Embryonic facial prominence (tissue), 1 donor: ENCODE measurements around the gene ANKH.
"Not testable (repeated sequence)": the region's sequence is repeated elsewhere in the genome, so short reads cannot be mapped to it uniquely, and the experiment has no call there.

ENCODE experiments used
- DNase-seq: peaks from one replicate; pipeline ENCODE4 v3.0.0-alpha.2; 2016; ENCODE audit errors: extremely low spot score

ANKH gene

DNA sequence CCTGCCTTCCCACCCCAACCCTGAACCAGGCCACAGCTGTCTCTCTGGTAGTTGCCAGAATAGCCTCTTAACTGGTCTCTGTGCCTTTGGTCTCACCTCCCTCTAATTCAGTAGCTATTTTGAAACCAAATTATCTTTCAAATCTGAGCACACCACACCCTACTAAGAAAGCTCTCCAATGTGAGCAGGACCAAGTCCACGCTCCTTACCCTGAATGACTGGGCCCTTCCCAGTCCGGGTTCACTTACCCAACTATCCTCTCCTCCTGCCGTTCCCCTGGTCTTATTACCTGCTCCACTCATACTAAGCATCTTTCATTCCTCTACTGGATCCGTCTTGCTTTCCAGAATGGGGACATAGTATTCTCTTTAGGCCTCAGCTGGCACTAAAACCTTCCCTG, 16.8 kb downstream of the ANKH start:
- no peak for DNase-seq

DNA sequence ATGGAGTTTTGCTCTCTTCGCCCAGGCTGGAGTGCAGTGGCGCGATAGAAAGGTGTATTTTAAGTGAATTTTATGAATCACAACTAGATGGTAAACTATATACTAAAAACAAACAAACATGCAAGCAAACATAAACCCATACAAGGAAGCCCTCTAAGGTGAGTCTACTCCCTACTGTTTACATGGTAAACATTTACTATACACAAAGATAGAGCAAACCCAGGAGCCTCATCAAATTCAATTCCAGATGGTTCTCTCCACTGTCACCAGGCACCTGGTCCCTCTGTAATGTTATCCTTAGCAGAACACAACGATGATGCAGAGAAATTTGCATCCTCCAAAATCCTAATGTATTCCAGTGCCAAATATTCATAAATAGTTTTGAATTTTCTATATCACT, 17.9 kb downstream of the ANKH start:
- no peak for DNase-seq

DNA sequence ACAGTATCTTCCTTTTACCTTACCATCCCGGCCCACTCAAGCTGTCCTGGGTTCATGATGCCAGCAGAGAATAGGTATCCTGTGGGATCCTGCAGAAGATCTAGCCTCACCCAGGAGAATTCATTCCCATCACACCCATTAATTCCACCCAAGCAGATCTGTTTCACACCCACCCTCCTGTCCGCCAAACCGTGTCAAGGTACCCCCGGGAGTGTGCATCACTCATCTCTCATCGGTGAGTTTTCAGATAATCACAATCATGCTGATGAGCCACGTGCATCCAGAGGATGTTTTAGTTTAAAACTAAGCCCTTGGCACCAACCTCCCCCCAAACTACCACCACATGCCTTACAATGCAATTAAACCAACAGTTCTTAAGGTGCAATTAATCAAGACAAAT, 18.8 kb downstream of the ANKH start:
- DNase-seq = no peak

DNA sequence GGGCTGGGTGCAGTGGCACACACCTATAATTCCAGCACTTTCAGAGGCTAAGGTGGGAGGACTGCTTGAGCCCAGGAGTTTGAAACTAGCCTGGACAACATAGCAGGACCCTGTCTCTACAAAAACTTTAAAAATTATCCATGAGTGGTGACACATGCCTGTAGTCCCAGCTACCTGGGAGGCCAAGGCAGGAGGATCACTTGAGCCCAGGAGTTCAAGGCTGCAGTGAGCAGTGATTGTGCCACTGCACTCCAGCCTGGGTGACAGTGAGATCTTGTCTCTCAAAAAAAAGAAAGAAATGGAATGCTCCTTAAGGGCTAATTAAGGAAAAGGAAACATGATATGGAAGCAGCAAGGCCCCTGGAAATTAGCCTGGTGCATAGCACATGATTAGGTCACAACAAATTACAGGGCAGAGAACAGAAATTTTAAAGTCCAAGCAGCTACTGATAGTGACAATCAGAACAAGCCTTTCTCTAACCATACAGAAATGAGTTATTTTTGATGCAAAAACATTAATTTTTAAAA, 19.5 kb downstream of the ANKH start:
- no peak for DNase-seq

DNA sequence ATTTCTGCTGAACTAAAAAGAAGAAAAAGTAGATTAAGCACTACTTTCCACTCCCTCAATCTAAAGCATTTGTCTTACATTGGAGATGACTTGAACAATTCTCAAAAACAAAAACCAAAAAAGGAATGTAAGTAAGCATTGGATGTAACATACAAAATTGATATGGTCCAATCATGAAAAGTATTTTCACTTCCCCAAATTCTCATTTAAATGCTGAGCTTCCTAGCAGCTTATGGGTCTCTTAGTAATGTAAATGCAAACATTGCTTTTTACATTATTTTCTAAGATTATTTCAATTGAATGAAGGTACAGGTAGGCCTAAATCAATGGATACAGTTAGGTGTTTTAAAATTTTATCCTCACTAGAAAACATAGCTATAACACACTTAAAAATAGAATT, 20.0 kb downstream of the ANKH start:
- no peak for DNase-seq

DNA sequence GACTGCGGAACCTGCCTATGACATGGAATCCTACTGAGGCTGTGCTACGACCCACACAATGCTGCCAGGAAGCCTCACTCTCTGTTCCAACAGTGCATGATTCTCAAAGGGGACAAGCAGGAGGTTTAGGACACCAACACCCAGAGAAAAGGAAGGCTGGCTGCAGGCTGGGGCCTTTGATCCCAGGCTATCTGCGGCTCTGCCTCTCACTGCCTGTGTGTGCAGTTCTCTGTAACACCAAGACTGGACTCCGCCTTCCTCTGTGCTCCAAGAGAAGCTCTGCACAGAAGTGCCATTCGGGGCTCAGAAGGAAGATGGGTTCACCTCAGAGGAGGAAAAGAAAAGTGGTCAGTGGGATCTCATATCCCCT, 20.5 kb downstream of the ANKH start:
- no peak for DNase-seq

DNA sequence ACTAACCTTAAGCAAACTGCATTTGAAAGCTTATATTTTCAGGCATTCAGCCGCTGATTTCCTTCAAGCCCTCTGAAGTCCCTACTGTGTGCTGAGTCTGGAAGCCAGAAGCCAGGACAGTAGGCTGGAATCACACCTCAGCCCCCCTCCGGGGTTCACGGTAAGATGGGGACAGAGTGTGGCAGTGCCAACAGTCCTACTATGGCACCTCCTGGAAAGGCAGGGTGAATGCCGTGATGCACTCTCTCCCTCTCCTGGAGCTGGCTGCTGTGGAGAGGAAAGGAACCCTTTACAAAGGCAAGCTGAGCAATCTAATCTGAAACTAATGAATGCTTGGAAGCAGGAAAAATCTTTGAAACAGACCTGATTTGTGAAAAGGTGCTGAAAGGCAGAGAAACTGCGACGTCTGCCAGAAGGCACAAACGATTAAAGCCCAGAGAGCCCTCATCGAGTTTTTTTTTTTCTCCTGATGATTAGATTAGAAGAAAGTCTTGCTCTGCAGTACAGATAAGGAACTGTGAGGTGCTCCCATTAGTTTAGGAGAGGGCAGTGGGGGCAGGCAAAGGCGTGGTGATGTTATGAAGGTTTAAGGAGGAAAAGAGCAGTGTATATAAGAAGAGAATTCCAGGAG, 21.0 kb downstream of the ANKH start:
- DNase-seq = no peak

DNA sequence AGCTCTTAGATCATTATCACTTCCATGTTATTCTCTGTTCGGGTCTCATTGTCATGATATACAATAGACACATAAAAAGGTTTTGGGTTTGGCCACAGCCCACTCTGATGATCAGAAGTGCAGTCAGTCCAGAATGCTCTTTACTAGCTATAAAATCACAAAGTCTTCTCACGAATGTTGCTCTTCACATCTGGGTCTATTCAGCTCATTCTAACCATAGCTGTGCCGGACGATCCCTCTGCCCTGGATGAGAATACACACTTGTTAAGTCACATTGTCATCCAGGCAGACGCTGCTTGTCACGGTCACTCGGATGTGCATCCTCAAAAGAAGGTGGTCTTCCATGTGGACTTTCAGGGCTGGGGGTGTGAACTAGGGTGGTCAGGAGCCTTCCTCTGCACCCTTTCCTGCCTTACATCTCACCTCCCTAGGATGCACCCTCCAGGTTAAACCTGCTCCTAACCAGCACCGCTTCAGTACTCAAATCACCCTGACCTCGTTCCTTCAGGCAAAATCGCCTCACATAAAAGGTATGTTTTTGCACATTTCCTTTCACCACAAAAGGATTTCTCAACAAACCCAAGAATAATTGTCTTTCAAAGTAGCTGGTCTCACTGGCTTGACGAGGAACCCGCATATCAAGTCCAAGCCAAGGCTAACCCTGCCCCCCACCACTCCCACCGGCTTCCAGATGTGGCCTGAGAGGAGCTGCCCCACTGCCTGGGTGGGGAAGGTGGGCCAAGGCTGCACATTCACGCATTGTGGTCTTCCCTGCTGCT, 21.9 kb downstream of the ANKH start:
- DNase-seq = no peak

DNA sequence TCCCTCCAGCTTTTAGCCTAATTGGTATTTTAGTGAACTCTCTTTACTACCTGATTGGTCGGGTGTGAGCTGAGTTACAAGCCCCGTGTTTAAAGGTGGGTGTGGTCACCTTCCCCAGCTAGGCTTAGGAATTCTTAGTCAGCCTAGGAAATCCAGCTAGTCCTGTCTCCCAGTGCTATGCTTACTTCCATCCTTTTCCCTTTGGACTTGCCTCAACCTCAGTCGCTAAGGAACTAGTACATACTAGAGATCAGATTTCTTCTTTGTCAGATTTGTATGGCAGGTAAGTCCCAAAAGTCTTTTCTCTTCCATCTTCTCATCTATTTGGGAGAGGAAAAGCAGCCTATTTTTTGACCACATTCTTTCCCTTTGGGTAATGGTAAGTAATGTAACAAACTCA, 22.6 kb downstream of the ANKH start:
- DNase-seq = not testable (repeated sequence)

DNA sequence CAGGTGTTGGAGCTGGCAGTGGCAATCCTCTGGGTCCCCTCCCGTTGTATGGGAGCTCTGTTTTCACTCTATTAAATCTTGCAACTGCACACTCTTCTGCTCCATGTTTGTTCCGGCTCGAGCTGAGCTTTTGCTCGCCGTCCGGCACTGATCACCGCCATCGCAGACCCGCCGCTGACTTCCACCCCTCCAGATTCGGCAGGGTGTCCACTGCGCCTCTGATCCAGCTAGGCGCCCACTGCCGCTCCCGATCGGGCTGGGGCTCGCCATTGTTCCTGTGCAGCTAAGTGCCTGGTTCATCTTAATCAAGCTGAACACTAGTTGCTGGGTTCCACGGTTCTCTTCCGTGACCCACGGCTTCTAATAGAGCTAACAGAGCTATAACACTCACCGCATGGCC, 23.2 kb downstream of the ANKH start:
- no peak for DNase-seq

DNA sequence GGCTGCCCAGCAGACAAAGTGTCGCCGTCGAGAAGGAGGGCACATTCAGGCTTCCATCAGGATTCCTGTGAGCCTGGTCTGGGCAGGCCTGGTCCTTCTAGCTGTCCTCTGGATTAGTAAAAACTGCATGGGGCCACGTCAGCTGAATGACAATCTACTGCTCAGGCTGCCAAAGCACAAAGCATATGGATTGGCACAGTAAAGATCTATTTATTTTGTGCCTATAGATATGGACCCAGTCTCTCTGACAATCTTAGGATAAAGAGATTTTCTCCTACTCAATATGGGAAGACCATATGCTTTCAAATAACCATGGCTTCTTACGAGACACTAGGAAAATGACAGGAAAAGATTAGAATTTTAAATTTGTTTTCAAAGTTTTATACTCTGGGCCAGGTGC, 24.1 kb downstream of the ANKH start:
- DNase-seq = no peak

DNA sequence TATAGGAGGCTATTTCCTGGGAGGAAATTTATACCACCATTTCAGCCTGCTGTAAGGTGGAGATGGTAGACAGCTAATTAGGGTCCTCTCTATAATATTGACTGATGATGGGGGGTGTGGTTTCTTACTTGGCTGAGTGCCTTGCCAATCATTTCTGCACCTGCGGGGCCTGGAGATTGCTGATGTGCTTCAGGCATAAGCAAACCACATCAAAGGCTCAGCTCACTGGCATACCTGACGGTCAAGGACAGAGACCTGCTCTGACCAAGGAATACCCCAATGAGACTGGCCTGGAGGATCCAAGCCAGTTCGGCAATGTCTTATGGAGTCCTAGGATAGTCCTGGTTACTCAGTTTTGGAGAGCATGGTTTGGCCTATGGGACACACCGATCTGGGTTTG, 29.5 kb downstream of the ANKH start:
- no peak for DNase-seq

DNA sequence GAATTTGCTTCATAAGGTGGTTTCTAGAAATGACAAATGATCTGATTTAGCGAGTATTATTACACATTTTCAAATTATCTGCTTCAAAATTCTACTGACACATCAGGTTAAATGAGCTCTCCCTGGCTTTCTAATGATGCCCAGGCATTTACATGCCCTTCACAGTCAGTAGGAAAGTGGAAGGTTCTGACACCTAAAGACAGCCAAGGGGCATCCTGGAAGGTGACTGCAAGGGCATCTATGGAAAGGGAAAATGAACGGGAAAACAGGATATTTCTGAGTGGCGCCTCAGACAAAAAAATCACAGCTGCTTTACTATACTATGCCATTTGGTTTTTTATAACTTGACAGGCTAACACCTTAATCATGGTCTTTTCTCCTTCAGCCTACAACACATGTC, 31.0 kb downstream of the ANKH start:
- no peak for DNase-seq

DNA sequence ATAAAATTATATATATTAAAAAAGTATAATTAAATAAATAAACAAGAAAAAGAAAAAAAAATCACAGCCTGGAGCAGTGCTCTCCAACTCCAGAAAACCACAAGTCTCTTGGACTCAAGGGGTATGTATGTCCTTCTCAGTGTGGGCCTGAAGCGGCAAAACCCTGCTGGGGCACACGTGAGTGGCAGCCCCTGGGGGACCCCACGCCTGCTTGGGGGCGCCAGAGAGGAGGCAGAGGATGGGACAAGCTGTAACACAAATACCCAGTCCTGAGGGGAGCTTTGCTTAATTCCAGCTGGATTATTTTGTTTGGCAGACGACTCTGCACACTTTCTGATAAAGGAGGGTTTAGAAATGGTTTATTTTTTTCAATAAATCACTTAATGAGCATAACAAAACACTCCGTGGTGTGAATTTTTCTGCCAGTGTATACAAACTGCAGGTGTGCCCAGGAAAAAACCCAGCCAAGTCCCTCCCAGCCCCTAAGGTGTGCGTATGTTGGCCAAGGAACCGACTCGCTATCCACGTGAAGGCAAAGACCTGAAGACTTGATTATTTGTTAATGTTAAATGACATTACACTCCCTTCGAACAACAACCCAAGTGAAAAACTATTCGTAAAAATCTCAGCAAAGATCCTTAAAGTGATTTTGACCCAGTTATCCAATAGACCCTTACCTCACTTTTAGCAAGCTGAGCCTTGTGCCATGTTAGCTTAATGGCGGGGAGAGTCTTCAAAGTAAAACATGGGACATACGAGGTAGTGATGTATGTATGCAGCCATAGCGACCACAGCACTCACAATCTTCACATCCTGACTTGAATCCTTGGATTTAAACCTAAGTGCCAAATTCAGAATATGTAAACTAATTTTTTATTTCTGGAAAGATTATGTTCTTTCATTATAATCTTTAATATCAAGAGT, 32.9 kb downstream of the ANKH start:
- DNase-seq = no peak

DNA sequence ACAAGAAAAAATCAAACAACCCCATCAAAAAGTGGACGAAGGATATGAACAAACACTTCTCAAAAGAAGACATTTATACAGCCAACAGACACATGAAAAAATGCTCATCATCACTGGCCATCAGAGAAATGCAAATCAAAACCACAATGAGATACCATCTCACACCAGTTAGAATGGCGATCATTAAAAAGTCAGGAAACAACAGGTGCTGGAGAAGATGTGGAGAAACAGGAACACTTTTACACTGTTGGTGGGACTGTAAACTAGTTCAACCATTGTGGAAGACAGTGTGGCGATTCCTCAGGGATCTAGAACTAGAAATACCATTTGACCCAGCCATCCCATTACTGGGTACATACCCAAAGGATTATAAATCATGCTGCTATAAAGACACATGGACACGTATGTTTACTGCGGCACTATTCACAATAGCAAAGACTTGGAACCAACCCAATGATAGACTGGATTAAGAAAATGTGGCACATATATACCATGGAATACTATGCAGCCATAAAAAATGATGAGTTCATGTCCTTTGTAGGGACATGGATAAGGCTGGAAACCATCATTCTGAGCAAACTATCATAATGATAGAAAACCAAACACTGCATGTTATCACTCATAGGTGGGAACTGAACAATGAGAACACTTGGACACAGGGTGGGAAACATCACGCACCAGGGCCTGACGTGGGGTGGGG, 34.0 kb downstream of the ANKH start:
- DNase-seq = not testable (repeated sequence)

DNA sequence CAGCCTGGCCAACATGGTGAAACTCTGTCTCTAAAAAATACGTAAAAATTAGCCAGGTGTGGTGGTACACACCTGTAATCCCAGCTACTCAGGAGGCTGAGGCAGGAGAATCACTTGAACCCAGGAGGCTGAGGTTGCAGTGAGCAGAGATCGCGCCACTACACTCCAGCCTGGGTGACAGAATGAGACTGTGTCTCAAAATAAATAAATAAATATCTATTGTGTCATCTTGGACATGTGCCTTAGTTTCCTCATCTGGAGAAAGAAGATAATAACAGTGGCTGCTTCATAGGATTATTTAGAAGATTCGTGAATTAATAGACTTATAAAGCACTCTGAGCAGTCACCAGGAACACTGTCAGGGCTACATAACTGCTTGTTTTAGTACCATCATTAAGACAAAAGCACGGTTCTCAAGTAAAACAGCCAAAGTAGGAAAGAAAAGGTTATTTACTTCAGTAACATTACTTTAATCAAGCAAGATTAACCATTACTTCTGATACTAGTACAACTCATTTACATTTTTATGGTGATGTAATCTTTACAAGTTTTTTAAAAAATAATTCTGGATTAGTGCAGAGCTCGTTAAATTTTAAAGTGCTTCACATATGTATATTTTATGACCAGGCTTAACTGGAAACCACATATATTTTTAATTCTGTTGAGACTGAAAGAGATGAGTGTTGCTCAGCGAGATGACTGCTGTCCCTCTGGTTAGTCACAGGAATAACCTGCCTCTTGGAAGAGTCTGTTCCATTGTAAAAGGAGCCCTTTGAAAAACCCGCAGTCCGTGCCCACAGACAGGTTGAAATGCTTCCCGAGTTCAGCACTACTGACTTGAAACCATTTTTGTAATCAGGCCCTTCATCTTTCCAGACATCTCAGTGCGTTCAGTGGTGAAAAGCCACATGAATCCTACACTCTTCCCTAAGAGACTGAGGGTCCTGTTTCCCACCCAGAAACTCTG, 36.7 kb downstream of the ANKH start:
- DNase-seq = no peak

DNA sequence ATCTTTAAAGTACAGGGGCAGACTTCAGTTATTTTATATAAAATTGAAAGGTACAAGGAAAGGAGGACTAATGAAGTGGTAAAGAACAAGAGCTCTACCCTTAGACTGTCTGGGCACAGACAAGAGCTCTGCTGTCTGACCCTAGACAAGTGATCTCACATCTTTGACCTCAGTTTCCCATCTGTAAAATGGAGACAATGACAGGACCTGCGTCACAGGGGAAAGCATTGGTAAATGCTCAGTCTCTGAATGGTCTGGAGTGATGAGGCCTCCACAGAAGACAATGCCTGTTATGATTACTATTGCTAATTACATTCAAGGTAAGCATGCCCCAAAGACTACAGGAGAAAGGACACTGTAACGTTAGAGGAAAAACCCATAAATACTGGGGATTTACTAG, 37.5 kb downstream of the ANKH start:
- no peak for DNase-seq

DNA sequence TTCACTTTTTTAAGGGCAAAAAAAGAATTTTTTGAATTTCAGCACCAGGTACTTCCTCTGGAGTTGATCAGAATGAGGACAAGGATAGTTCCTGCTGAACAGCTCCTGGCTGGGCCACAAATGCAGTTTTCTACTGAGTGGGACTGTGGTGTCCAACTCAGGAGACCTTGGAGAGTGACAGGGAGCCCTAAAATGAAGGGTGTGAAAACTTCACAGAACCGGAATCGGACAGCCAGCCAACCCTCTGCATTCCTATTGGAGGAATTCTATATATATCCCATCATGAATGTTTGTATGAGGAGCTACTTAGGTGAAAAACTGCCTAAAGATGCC, 40.6 kb downstream of the ANKH start:
- no peak for DNase-seq

DNA sequence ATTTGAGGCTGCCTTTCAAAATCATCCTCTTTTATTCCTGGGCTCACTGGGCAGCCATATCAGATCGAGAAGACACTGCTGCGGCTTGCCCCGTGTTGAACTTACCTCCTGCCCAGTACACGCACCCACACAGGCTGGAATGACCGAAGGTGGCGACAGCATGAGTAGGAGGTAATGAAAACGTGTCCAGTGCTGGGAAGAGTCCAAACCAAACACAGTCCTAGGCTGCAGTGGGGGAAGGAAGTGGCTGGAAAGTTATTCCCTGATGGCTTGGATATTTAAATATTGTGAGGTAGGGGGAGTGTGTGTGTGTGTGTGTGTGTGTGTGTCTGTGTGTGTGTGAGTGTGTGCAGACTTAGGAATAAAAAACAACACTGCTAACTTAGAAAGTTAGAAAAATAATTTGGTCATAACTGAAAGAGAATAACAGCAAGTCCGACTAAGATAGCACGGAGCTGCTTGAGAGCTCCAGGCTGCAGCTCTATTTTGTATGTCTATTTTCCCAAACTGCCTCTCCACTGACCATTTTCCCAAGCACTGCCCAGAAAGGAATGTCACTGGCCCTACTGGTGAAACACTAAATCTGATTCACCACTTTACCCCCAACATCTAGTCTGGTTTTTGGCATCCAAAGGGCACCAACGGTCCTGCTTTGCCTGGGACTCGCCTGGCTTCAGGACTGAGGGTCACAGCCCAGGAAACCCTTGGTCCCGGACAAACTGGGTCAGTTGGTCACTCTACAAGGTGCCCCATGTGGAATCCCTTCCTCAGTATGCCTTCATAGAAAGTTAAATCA, 41.2 kb downstream of the ANKH start:
- DNase-seq = no peak

DNA sequence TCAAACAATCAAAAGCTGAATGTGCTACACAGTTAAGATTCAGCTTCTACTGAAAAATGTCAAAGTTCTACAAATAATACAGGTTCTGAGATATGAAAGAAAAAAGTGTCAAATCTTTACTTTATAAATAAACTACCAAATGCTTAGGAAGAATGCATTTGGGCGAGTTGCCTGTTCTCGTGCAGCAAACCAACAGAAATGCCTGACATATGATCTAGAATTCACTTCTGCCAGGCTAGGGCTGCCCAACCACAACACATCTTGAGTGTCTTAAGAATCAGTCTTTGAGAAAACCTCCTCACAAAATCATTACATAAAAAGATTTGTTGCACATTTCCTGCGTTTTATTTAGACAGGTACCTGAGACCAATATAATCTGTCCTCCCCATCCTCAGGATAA, 42.2 kb downstream of the ANKH start:
- DNase-seq = no peak
